ENCODE results near the gene GSDME.
A peak's percentile ranks its signal among the peaks of the same experiment; 100 is the strongest.

GSDME gene

DNA sequence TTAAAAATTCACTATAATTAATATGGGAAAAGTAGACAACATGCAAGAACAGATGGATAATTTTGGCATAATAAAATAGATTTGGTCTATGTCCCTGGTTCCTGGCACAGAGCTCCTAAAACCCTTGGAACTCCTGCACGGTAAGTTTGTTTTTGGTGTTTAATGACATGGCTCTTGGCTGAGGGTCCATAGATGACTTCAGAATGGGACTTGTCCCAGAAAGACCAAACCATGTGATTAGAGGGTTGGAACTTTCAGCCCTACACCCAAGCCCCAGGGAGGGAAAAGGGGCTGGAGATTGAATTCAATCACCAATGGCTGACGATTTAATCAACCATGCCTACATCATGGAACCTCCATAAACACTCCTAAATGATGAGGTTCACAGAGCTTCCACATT, 12.6 kb upstream of the GSDME start:
- no peak for DNase-seq (ENCODE audit: low read depth)

GRCh38 chr7:24769014-24769830, 12.0 kb upstream of the GSDME start:
- DNase-seq (ENCODE audit: low read depth), result no peak

- DNase-seq (ENCODE audit: low read depth), result no peak
These were observed 10.8 kb upstream of the GSDME start for GRCh38 chr7:24767878-24768569.

- no peak for DNase-seq (ENCODE audit: low read depth)
These were observed 7.9 kb upstream of the GSDME start for GRCh38 chr7:24764972-24765744.

DNA sequence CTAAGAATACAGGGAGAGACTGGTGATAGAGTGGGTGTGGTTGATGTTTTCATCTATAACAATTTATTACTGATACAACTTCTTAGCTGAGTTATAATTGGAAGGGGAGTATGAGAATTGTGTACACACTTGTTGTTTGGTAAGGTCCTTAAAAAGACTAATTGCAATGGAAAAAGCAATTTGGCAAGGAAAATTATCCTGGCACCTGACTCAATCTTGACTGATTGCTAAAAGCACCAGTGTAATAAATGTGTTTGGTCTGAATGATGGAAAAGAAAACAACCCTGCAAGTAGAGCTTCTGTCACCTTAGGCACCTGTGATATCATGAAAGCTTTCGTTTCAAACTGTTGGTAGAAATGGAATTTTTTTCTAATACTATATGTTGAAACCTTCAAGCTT, 6.7 kb upstream of the GSDME start:
- no peak for DNase-seq (ENCODE audit: low read depth)

DNA sequence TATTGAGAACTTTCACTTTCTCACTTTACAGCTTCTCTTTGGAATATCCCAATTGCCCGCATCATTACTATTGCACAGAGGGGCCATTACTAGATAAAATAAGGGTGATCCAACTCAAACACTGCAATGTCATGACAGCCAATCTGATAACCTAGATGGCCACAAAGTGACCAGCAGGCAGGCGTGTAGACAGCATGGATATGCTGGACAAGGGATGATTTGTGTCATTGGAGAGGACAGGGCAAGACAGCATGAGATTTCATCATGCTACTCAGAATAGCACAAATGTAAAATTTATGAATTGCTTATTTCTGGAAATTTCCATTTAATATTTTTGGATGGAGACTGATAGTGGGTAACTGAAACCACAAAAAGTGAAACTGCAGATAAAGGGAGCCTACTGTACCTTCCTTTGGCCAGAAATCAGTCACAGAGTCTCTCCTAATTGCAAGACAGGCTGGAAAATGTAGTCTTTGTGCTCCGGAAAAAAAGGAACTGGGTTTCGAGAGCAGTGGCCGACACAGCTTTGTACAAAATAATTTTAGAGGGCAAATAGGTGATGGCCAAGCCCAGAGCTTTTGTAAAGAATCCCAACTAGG, 6.1 kb upstream of the GSDME start:
- no peak for DNase-seq (ENCODE audit: low read depth)

DNA sequence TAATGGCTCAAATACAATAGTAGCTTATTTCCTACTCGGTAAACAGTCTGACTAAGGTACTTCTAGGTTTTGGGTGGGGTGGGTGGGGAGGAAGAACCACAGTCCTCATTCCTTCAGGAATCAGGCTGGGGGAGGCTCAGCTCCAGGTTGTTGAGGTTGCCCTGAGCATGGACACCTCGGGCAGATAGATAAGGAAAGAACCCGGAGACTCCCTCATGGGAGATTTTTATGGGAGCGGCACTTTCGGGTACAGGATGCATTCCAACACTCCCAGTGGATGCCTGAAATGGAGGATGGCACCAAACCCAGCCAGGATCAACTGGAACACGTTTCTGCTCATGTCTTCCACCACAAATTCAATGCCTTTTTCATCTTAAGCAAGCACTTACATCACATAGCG, 5.5 kb upstream of the GSDME start:
- DNase-seq (ENCODE audit: low read depth), result no peak

DNA sequence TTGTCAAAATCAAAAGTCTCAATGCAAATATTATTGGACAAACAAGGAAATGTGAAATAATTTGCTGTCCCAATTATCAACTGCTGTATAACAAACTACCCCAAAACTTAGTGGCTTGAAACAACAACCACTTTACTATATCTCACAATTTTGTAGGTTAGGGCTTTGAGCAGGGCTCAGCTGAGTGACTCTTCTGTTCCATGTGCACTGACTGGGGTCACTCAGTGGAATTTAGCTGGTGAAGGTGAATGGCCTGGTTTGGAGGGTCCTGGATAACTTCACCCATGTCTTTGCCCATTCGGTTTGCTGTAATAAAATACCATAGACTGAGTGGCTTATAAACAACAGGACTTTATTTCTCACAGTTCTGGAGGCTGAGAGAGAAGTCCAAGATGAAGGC, 3.7 kb upstream of the GSDME start:
- no peak for DNase-seq (ENCODE audit: low read depth)

GRCh38 chr7:24756545-24757352, 515 bp downstream of the GSDME start:
- peak; percentile 73 for DNase-seq (ENCODE audit: low read depth)

DNA sequence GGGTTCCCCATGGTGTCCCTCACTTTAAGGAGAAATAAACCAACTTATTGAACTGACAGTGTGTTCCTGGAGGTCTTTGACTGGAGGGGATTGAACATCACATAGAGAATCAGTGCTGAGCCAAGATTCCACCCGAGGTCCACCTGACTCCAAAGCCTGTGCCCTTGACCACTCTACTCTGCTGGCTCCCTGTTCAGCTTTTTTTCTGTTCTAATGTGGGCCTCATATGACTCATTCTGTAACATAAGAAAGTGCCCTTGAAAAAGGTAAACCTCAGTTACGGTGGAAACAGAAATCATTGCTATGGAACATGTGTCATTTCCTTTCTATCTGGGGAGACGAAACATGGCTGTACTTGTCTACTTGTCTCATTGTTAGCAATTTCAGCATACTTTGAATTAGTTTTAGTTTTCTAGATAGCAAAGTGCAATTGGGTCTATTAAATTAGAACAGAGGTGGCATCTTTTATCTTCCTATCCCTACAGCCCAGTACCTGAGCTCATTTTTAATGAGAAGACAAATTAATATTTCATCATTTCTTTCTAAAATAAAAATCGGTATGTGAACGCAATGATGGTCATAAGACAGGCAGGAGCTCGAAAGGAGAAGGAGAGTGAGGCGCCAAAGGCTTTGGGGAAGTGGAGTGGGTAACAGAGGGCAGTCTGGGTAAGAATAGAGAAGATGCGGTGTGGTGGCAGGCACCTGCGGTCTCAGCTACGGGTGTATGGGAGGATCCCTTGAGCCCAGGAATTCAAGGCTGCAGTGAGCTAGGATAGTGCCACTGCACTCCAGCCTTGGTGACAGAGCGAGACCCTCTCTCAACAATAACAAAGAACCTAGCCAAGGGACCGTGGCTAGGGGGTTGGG, 1.5 kb downstream of the GSDME start:
- DNase-seq (ENCODE audit: low read depth), result peak; percentile 95

GRCh38 chr7:24754906-24755506, 2.3 kb downstream of the GSDME start:
- no peak for DNase-seq (ENCODE audit: low read depth)

DNA sequence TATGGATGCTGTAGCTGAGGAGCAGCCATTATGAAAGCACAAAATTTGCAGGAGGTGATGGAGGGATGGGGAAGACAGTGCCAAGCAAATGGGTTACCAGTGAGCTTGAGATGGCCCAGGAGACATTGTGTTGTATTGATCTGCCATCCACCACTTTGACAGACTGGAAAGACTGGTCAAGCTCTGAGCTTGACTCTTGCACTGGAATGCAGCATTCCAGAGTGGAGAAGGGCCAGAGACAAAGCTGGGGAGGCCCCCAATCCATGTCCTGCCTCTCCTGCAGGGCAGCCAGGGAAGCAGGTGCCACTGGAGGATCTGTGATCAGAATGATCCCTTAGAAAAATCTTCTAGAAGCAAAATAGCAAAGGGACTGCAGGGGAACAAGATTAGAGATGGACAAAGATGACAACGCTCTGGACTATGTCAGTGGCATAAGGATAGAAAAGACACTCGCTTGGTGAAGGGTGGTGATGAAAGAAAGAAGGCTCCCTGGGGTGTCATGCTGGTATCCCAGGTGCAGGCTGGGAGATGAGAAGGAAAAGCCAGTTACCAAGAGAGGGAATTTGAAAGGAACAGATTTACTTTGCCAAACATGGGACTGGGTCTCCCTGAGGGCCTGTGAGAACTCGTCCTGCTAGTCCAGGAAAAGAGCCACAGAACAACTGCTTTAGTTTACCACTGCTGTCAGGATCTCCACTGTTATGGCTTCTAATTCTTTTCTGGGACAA, 5.0 kb downstream of the GSDME start:
- DNase-seq (ENCODE audit: low read depth), result no peak

- no peak for DNase-seq (ENCODE audit: low read depth)
These were observed 5.8 kb downstream of the GSDME start for GRCh38 chr7:24751484-24751883.

DNA sequence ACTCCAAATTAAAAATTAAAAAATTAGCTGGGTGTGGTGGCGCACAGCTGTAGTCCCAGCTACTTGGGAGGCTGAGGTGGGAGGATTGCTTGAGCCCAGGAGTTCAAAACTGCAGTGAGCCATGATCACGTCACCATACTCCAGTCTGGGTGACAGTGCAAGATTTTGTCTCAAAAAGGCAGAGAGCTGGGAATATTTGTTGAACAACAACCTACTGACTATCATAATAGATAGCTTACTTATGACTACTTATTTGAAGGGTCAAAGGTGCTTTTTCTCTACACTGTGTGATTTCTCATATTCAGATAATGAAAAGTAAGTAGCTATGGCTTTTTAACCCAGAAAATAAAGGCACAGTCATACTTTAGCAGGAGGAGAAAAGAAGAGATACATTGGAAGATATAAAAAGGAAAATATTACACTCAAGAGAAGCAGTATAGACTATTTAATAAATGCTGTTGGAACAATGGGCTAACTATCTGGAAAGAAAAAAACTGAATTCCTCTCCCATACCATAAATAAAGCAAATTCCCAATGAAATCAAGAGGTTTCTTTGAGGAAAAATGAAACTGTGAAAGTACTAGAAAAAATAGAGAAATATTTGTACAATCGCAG, 6.7 kb downstream of the GSDME start:
- DNase-seq (ENCODE audit: low read depth), result peak; percentile 35

DNA sequence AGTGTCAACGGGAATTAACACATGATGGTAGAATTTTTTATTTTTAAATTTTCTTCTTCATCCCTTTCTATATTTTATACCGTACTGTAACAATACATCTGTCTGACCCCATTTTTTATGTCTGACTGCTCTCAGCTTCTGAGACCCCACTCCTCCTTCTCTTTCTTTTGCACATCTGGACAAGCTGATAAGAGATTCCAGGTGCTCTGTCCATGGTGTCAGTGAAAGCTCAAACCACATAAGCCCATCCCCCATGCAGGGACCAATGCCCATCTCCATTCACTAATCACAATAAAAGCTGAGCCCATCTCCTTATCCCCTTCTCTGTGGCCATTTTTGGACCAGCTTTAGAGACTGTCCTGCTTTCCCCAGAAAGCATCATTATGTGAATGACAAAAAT, 8.7 kb downstream of the GSDME start:
- DNase-seq (ENCODE audit: low read depth), result no peak

- no peak for DNase-seq (ENCODE audit: low read depth)
These were observed 11.9 kb downstream of the GSDME start for GRCh38 chr7:24745355-24745754.

DNA sequence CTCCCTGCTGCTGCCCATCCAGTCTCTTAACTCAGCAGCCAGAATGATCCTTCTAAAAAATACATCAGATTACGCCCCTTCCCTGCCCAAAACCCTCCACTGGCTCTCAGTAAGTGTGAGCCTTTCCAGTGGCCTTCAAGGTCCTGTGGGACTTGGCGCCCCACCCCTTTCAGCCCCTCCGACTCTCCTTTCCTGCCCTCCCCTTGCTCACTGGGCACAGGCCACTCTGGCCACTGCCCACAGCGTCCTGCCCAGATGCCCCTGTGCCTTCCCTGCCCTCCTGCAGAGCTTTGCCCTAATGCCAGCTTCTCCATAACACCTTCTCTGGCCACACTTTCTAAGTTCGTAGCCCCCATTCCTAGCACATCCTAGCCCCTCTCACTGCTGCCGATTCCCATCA, 13.8 kb downstream of the GSDME start:
- DNase-seq (ENCODE audit: low read depth), result no peak

DNA sequence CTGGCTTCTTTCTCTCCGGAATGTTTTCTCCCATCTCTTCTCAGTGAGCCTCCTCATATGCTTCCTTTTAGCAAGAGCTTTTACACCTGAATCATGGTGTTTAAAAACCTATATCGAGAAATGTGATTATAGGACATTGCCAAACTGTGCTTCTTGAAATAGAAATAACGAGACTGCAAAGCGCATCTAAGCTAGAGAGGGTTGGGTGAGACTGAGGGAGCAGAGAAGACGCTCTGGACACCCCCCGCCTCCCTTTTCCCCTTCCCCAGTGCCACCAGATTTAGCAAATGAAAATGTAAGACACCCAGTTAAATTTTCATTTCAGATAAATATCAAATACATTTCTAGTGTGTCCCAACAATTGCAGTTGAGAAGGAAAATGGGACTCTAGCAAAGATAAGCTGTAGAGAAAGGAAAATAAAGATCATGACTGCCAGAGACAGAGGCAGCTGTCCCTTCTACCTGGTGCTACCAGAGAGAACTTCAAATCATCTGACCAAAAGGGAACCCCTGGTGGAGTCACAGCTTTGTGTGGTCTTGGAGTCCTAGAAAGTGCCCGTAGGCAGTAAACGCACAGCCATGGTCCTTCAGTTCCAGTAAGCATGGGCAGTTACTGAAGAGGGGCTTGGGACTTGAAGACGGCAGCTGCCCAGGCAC, 14.6 kb downstream of the GSDME start:
- no peak for DNase-seq (ENCODE audit: low read depth)
